GM12878 (cell line): Measurements from ENCODE around the gene UROC1. TPM values are rescaled to one million over a fixed set of nuclear protein-coding genes. Genes with fewer than 3 reads are reported as not detected.

ENCODE experiments used
- BCL11A ChIP-seq: IDR thresholded peaks from 2 replicates; pipeline ENCODE4 v1.6.1; 2011; ENCODE audit warnings: low read depth, low read length
- HCFC1 ChIP-seq: fragments of 150-350 bp; IDR thresholded peaks from 2 replicates; pipeline ENCODE4 v1.6.1; 2014; ENCODE audit warnings: low read length
- IKZF2 ChIP-seq, 2 experiments: fragments of 450-650 bp; IDR thresholded peaks; 2 replicates each; pipeline ENCODE4 v1.6.1; 2017; ENCODE audit warnings: mild to moderate bottlenecking in 2 of 2, moderate library complexity in 2 of 2
- IRF4 ChIP-seq: IDR thresholded peaks from 2 replicates; pipeline ENCODE4 v1.6.1; 2011; ENCODE audit warnings: low read depth, low read length
- PAX5 ChIP-seq: IDR thresholded peaks from 2 replicates; pipeline ENCODE4 v1.6.1; 2011; ENCODE audit warnings: low read depth, low read length, borderline replicate concordance
- ZSCAN29 ChIP-seq: fragments of 450-650 bp; IDR thresholded peaks from 2 replicates; pipeline ENCODE4 v1.6.1; 2017; ENCODE audit warnings: mild to moderate bottlenecking, moderate library complexity
- polyA plus RNA-seq, 11 experiments: library from polyadenylated mRNA; depleted of rRNA in 4 of 11; unstranded in 6 of 11; stranded (reverse) in 5 of 11; fragments of >200 nt; fragmentation: Nextera tagmentation in 4 of 11; fragmentation: Illumina TruSeq in 1 of 11; extraction: Ambion mirVana in 4 of 11; extraction: Trizol in 1 of 11; gene quantifications; 1 replicate in 1 of 11; 2 replicates in 10 of 11; pipeline versions ENCODE4 v1.2.1 to v1.2.3, GENCODE V29; 2011 to 2016; ENCODE audit warnings: inconsistent platforms in 2 of 11, missing spikeins in 2 of 11, low read depth in 1 of 11
- total RNA-seq, 4 experiments: library from RNA; depleted of rRNA in 3 of 4; stranded (reverse); fragments of >200 nt in 3 of 4; fragmentation: Illumina TruSeq in 1 of 4; extraction: Trizol in 1 of 4; gene quantifications; 2 replicates each; pipeline versions ENCODE4 v1.2.1 to v1.2.3, GENCODE V29; 2013 to 2021
- TF ChIP-seq, protein P1 (sequence below): fragments of 450-650 bp; IDR thresholded peaks from 2 replicates; pipeline ENCODE4 v1.6.1; 2016; ENCODE audit warnings: mild to moderate bottlenecking, moderate library complexity, borderline replicate concordance
- TF ChIP-seq, protein P2 (sequence below): fragments of 450-650 bp; conservative IDR thresholded peaks from 2 replicates; pipeline ENCODE4 v1.6.1; 2017; ENCODE audit warnings: mild to moderate bottlenecking, moderate library complexity
- TF ChIP-seq, protein P3 (sequence below): IDR thresholded peaks from 2 replicates; pipeline ENCODE4 v1.6.1; 2011; ENCODE audit warnings: borderline replicate concordance, low read depth, mild to moderate bottlenecking, moderate library complexity, low read length; ENCODE audit not compliant: insufficient read depth, poor library complexity, severe bottlenecking

UROC1 gene
- total and polyA plus RNA-seq, 10 of the 15 experiments (the other 5 are each of a cell fraction or from before 2014, with no cell fraction given), result 0.04 TPM; not detected in 9

DNA sequence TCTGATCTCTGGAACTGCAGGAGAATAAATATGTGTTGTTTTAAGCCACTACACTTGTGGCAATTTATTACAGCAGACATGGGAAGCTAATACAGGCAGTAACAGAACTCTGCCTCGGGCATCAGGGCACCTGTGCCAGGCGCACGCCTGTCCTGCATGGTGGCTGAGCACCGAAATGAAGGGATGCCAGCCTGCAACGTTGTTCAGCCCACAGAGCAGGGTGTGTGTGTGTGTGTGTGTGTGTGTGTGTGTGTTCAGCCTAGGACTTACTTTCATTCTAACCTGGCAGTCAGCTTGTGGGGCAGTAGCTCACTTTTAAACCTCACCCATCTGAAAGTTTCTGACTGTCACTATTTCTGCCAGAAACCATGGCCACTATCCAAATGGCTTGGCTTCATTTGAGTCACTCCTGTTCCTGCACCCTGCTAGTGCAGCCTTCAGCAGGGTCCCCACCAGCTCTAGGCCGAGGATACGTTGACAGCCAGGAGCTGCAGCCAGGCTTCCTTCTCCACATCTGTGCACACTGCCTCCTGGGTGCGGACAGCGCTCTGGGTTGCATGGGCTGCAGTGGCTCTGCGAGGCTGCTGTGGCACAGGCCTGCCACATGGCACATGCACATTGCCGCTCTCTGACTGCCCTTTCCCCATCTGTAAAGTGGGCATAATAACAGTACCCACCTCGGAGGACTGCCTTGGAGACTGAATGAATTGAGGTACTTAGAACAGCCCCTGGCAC, 4.5 kb downstream of the UROC1 start (continued):
- TF ChIP-seq, protein P1, sequence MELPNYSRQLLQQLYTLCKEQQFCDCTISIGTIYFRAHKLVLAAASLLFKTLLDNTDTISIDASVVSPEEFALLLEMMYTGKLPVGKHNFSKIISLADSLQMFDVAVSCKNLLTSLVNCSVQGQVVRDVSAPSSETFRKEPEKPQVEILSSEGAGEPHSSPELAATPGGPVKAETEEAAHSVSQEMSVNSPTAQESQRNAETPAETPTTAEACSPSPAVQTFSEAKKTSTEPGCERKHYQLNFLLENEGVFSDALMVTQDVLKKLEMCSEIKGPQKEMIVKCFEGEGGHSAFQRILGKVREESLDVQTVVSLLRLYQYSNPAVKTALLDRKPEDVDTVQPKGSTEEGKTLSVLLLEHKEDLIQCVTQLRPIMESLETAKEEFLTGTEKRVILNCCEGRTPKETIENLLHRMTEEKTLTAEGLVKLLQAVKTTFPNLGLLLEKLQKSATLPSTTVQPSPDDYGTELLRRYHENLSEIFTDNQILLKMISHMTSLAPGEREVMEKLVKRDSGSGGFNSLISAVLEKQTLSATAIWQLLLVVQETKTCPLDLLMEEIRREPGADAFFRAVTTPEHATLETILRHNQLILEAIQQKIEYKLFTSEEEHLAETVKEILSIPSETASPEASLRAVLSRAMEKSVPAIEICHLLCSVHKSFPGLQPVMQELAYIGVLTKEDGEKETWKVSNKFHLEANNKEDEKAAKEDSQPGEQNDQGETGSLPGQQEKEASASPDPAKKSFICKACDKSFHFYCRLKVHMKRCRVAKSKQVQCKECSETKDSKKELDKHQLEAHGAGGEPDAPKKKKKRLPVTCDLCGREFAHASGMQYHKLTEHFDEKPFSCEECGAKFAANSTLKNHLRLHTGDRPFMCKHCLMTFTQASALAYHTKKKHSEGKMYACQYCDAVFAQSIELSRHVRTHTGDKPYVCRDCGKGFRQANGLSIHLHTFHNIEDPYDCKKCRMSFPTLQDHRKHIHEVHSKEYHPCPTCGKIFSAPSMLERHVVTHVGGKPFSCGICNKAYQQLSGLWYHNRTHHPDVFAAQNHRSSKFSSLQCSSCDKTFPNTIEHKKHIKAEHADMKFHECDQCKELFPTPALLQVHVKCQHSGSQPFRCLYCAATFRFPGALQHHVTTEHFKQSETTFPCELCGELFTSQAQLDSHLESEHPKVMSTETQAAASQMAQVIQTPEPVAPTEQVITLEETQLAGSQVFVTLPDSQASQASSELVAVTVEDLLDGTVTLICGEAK, result no peak
- no peak for TF ChIP-seq IKZF2 (IDR thresholded peaks at IDR 0.05)
- TF ChIP-seq, protein P2, sequence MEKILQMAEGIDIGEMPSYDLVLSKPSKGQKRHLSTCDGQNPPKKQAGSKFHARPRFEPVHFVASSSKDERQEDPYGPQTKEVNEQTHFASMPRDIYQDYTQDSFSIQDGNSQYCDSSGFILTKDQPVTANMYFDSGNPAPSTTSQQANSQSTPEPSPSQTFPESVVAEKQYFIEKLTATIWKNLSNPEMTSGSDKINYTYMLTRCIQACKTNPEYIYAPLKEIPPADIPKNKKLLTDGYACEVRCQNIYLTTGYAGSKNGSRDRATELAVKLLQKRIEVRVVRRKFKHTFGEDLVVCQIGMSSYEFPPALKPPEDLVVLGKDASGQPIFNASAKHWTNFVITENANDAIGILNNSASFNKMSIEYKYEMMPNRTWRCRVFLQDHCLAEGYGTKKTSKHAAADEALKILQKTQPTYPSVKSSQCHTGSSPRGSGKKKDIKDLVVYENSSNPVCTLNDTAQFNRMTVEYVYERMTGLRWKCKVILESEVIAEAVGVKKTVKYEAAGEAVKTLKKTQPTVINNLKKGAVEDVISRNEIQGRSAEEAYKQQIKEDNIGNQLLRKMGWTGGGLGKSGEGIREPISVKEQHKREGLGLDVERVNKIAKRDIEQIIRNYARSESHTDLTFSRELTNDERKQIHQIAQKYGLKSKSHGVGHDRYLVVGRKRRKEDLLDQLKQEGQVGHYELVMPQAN, result no peak
- TF ChIP-seq HCFC1, result no peak
- TF ChIP-seq, protein P3, sequence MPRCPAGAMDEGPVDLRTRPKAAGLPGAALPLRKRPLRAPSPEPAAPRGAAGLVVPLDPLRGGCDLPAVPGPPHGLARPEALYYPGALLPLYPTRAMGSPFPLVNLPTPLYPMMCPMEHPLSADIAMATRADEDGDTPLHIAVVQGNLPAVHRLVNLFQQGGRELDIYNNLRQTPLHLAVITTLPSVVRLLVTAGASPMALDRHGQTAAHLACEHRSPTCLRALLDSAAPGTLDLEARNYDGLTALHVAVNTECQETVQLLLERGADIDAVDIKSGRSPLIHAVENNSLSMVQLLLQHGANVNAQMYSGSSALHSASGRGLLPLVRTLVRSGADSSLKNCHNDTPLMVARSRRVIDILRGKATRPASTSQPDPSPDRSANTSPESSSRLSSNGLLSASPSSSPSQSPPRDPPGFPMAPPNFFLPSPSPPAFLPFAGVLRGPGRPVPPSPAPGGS, result no peak
- TF ChIP-seq IRF4, result no peak
- no peak for TF ChIP-seq ZSCAN29
- no peak for TF ChIP-seq PAX5
- no peak for TF ChIP-seq BCL11A
- TF ChIP-seq, all 136 proteins: peak for 0
